Sigmoid colon (tissue), 7 donors: Measurements from ENCODE around the gene DOCK11. TPM values are rescaled to one million over a fixed set of nuclear protein-coding genes. Genes with fewer than 3 reads are reported as not detected.
A peak's percentile ranks its signal among the peaks of the same experiment; 100 is the strongest.

ENCODE experiments used
- DNase-seq: peaks from one replicate; pipeline ENCODE4 v3.0.0-alpha.2; 2019
- H3K27ac ChIP-seq, 4 donors: fragments of 200-600 bp; sonication (generic); one replicate each; pipeline ENCODE4 v1.5.1; 2016 to 2019; ENCODE audit warnings: mild to moderate bottlenecking in 1 of 4
- H3K27me3 ChIP-seq, 3 donors: fragments of 200-600 bp; sonication (generic); one replicate each; pipeline ENCODE4 v1.5.1; 2019; ENCODE audit warnings: mild to moderate bottlenecking in 1 of 3
- H3K36me3 ChIP-seq, 4 donors: fragments of 200-600 bp; sonication (generic); one replicate each; pipeline ENCODE4 v1.5.1; 2016 to 2019
- H3K4me1 ChIP-seq, 4 donors: fragments of 200-600 bp; sonication (generic); one replicate each; pipeline ENCODE4 v1.5.1; 2017 to 2019
- H3K4me3 ChIP-seq, 4 donors: fragments of 200-600 bp; sonication (generic); one replicate each; pipeline ENCODE4 v1.5.1; 2017 to 2019; ENCODE audit warnings: mild to moderate bottlenecking in 2 of 4, moderate library complexity in 1 of 4
- H3K9me3 ChIP-seq, 4 donors: fragments of 200-600 bp in 3 of 4; sonication (generic) in 3 of 4; one replicate each; pipeline versions ENCODE4 v1.5.1 to v1.6.1; 2013 to 2019
- EP300 ChIP-seq, 4 donors: sonication (generic); formaldehyde crosslinking; IDR thresholded peaks; one replicate each; pipeline ENCODE4 v1.6.1; 2017; ENCODE audit warnings: antibody characterized with exemption in 4 of 4
- POLR2A ChIP-seq, 2 donors: fragments of 450-650 bp; IDR thresholded peaks; one replicate each; pipeline ENCODE4 v1.6.1; 2016; ENCODE audit warnings: antibody characterized with exemption in 2 of 2, mild to moderate bottlenecking in 2 of 2, moderate library complexity in 2 of 2
- POLR2AphosphoS5 ChIP-seq, 4 donors: sonication (generic); formaldehyde crosslinking; IDR thresholded peaks; one replicate each; pipeline ENCODE4 v1.6.1; 2017; ENCODE audit warnings: antibody characterized with exemption in 4 of 4
- WGBS, 2 donors: extraction: QIAGEN DNeasy Blood & Tissue Kit; methylation state at CpG; one replicate each; pipeline ENCODE4 v1.1.7; 2013; 5-methylcytosine and 5-hydroxymethylcytosine counted together
- intact Hi-C: fragments of 100-400 bp; cut with DNase I; formaldehyde crosslinking; loops from one replicate; pipeline ENCODE4 v1.15.1; 2023
- polyA plus RNA-seq, 3 donors: library from polyadenylated mRNA; stranded (reverse); fragments of 200-250 nt; gene quantifications; one replicate each; pipeline ENCODE4 v1.2.3, GENCODE V29; 2013
- total RNA-seq, 4 donors: library from RNA; depleted of rRNA; stranded (reverse); fragments of >200 nt; gene quantifications; one replicate each; pipeline ENCODE4 v1.1.0, GENCODE V29; 2016
- TF ChIP-seq, protein P1 (sequence below), 4 experiments: fragments of 450-650 bp in 3 of 4; fragments of 200-600 bp in 1 of 4; IDR thresholded peaks; one replicate each; pipeline ENCODE4 v1.5.1; 2016 to 2019; ENCODE audit warnings: antibody characterized with exemption in 4 of 4, mild to moderate bottlenecking in 3 of 4, moderate library complexity in 2 of 4
- donor health status: healthy with polysubstance abuse.
- donor health status: Bipolar disorder and iron deficiency.
- donor health status: healthy.

Gene DOCK11
- total and polyA plus RNA-seq, 7 donors = 3.2 to 54.6 (median 40.7) TPM

DNA sequence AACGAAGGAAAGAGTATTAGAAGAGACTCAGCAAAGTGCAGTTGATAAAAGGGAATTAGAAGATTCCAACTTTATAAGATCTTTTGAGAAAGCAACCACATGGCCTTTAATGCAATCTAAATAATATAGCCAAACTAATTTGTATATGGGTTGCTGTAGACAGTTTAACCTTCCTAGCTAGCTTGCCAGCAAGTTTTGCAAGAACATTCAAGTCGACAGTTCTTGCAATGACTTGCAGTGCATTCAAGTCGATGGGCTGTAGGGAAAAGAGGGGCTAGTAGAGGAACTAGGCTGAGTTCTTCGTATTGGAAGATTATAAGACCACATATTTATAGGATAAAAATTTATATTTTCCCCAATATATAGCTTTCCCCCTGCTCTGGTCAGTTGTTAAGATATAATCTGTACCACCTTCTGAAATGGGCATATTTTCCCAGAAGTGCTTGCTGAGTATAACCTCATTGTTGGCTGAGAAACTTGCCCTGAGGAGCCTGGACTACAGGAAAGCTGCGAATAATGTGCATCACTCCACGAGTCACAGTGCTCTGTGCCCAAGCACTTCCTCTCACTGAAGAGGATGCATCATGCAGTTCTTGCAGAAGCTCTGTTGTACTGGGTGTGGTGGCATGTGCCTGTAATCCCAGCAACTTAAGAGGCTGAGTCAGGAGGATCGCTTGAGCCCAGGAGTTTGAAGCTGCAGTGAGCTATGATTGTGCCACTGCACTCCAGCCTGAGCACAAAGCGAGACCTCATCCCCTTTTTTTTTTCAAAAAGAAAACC lies 56.7 kb downstream of the DOCK11 start:
- DNase-seq = peak; percentile 64
- Histone ChIP-seq H3K4me3 (no peak overlapping the region), H3K9me3 (no peaks in the 10 kb centered on the region), H3K27ac (no peak overlapping the region), H3K36me3 (peaks cover 0 to 12% (median 0%) of the 10 kb centered on the region in 4 donors), H3K27me3 (no peaks in the 10 kb centered on the region), H3K4me1 (no peaks in the 10 kb centered on the region)
- TF ChIP-seq POLR2AphosphoS5 (IDR thresholded peaks at IDR 0.05) (no peak), POLR2A (IDR thresholded peaks at IDR 0.05) (no peak), EP300 (IDR thresholded peaks at IDR 0.05) (no peak)
- TF ChIP-seq, protein P1, sequence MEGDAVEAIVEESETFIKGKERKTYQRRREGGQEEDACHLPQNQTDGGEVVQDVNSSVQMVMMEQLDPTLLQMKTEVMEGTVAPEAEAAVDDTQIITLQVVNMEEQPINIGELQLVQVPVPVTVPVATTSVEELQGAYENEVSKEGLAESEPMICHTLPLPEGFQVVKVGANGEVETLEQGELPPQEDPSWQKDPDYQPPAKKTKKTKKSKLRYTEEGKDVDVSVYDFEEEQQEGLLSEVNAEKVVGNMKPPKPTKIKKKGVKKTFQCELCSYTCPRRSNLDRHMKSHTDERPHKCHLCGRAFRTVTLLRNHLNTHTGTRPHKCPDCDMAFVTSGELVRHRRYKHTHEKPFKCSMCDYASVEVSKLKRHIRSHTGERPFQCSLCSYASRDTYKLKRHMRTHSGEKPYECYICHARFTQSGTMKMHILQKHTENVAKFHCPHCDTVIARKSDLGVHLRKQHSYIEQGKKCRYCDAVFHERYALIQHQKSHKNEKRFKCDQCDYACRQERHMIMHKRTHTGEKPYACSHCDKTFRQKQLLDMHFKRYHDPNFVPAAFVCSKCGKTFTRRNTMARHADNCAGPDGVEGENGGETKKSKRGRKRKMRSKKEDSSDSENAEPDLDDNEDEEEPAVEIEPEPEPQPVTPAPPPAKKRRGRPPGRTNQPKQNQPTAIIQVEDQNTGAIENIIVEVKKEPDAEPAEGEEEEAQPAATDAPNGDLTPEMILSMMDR (IDR thresholded peaks at IDR 0.05) = no peak
- 77 to 85% methylated on average over 8 of the region's 8 CpGs for WGBS, 2 donors
- intact Hi-C loops = no loop called here

DNA sequence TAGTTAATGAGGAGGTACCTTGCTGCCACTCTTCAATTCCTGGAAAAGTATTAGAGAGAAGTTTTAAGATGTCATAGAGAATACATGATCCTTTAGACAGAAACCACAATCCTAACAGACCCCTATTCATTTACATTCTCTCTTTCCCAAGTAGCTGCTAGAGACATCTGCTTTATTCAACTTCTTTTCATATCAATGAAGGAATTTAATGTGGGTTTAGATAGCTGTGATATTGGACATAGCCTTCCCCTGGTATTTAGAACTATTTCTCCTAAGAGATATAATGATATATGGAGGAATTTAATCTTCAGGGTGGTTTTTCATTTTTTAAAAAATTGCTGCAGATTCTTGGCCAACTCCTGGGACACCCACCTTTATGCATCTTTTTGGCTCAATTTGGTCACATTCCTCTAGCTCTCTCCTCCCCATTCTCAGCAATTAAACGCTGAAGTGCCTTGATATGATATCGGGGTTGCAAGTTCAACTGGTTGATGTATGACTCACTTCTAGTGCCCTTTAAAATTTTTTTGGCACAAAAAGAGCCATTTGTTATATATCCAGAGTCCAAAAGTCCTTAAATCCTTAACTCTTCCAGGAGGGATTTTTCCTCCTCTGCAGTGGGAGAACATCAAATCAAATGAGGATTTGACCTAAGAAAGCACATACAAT lies 57.6 kb downstream of the DOCK11 start:
- H3K36me3 ChIP-seq = peaks cover 0 to 5% (median 0%) of the 10 kb centered on the region in 4 donors
- no peak for DNase-seq

DNA sequence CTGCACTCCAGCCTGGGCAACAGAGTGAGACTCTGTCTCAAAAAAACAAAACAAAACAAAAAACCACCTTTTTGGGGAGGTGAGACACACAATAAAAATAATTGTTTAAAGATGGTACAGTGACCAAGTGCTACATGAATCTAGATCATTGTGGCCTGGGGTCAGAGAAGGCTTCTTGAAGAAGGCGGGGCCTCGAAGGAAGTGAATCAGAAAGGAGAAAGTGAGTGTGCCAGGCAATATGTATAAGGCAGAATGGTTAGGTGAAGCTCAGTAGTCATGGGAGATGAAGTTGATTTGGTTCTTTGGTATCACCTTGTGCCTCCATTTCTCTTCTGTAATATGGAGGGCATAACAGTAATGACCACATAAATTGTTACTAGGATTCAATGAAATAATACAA lies 58.9 kb downstream of the DOCK11 start:
- TF ChIP-seq POLR2AphosphoS5 (IDR thresholded peaks at IDR 0.05) (no peak), POLR2A (IDR thresholded peaks at IDR 0.05) (no peak), EP300 (IDR thresholded peaks at IDR 0.05) (no peak)
- TF ChIP-seq, protein P1 (IDR thresholded peaks at IDR 0.05) = no peak
- no peaks in the 10 kb centered on the region for H3K27me3 ChIP-seq
- H3K27ac ChIP-seq = no peak overlapping the region
- DNase-seq = no peak
- intact Hi-C loops = no loop called here
- 94 to 96% methylated on average over 2 of the region's 2 CpGs for WGBS, 2 donors
- no peak overlapping the region for H3K4me3 ChIP-seq
- H3K4me1 ChIP-seq = no peaks in the 10 kb centered on the region
- H3K9me3 ChIP-seq = no peaks in the 10 kb centered on the region
- H3K36me3 ChIP-seq = peaks cover 0 to 5% (median 0%) of the 10 kb centered on the region in 4 donors

More for the DNA sequence above, 57.6 kb downstream of the DOCK11 start:
- intact Hi-C loops = no loop called here
- WGBS, 2 donors = 13 to 63% methylated on average over 2 of the region's 2 CpGs
- no peaks in the 10 kb centered on the region for H3K4me1 ChIP-seq
- H3K9me3 ChIP-seq = no peaks in the 10 kb centered on the region
- no peaks in the 10 kb centered on the region for H3K27me3 ChIP-seq
- H3K27ac ChIP-seq = no peak overlapping the region
- TF ChIP-seq POLR2AphosphoS5 (IDR thresholded peaks at IDR 0.05) = no peak
- no peak for TF ChIP-seq POLR2A (IDR thresholded peaks at IDR 0.05)
- no peak for TF ChIP-seq EP300 (IDR thresholded peaks at IDR 0.05)
- TF ChIP-seq, protein P1 (IDR thresholded peaks at IDR 0.05) = no peak
- H3K4me3 ChIP-seq = no peak overlapping the region

GRCh38 chrX:118558926-118559325 lies 63.3 kb downstream of the DOCK11 start:
- TF ChIP-seq POLR2AphosphoS5 (IDR thresholded peaks at IDR 0.05) = no peak
- TF ChIP-seq, protein P1 (IDR thresholded peaks at IDR 0.05) = no peak
- no peak for TF ChIP-seq POLR2A (IDR thresholded peaks at IDR 0.05)
- no peak for TF ChIP-seq EP300 (IDR thresholded peaks at IDR 0.05)
- no peak overlapping the region for H3K27ac ChIP-seq
- H3K4me1 ChIP-seq = no peaks in the 10 kb centered on the region
- no peak overlapping the region for H3K4me3 ChIP-seq
- DNase-seq = no peak
- no peaks in the 10 kb centered on the region for H3K9me3 ChIP-seq
- no peaks in the 10 kb centered on the region for H3K27me3 ChIP-seq
- intact Hi-C loops = no loop called here
- H3K36me3 ChIP-seq = peaks cover 0 to 11% (median 0%) of the 10 kb centered on the region in 4 donors
